Small intestine (tissue), 7 donors: ENCODE data around the gene CD82. TPM values are rescaled to one million over a fixed set of nuclear protein-coding genes. Genes with fewer than 3 reads are reported as not detected.
"Not testable (repeated sequence)": the region's sequence is repeated elsewhere in the genome, so short reads cannot be mapped to it uniquely, and the experiment has no call there.

Experiments used
- DNase-seq, 2 donors: peaks; one replicate each; pipeline versions ENCODE4 v3.0.0 to v3.0.0-alpha.2; 2013
- FAIRE-seq: peaks from 2 replicates; lab custom pipeline; 2012; peaks lifted over from hg19 to GRCh38; lab: Jason Lieb, UNC
- H3K27ac ChIP-seq, 3 donors: one replicate each; pipeline ENCODE4 v1.5.1; 2013; ENCODE audit warnings: low read length in 2 of 3, mild to moderate bottlenecking in 2 of 3, control low read depth in 1 of 3, inconsistent platforms in 1 of 3, low read depth in 1 of 3, moderate library complexity in 1 of 3
- H3K27me3 ChIP-seq, 3 donors: one replicate each; pipeline ENCODE4 v1.6.1; 2013; ENCODE audit warnings: low read length in 3 of 3, inconsistent platforms in 1 of 3; ENCODE audit not compliant: control insufficient read depth in 3 of 3, insufficient read depth in 3 of 3
- H3K36me3 ChIP-seq, 3 donors: one replicate each; pipeline ENCODE4 v1.6.1; 2013; ENCODE audit warnings: low read length in 3 of 3, inconsistent platforms in 1 of 3, low read depth in 1 of 3, mild to moderate bottlenecking in 1 of 3, moderate library complexity in 1 of 3; ENCODE audit not compliant: control insufficient read depth in 3 of 3, insufficient read depth in 2 of 3
- H3K4me1 ChIP-seq, 3 donors: one replicate each; pipeline ENCODE4 v1.6.1; 2013; ENCODE audit warnings: low read length in 2 of 3, inconsistent platforms in 1 of 3, low read depth in 1 of 3, mild to moderate bottlenecking in 1 of 3, moderate library complexity in 1 of 3; ENCODE audit not compliant: control insufficient read depth in 3 of 3, insufficient read depth in 2 of 3
- H3K4me3 ChIP-seq, 3 donors: one replicate each; pipeline ENCODE4 v1.5.1; 2013; ENCODE audit warnings: low read length in 3 of 3, control low read depth in 1 of 3, inconsistent platforms in 1 of 3, low read depth in 1 of 3, mild to moderate bottlenecking in 1 of 3, moderate library complexity in 1 of 3
- H3K9me3 ChIP-seq, 2 donors: one replicate each; pipeline ENCODE4 v1.6.1; 2013; ENCODE audit warnings: low read depth in 1 of 2, low read length in 1 of 2; ENCODE audit not compliant: control insufficient read depth in 2 of 2, insufficient read depth in 1 of 2
- WGBS, 3 donors: extraction: QIAGEN DNeasy Blood & Tissue Kit; methylation state at CpG; one replicate each; pipeline ENCODE4 v1.1.7; 2013; 5-methylcytosine and 5-hydroxymethylcytosine counted together
- polyA plus RNA-seq, 4 donors: library from polyadenylated mRNA; stranded (reverse) in 3 of 4; unstranded in 1 of 4; fragments of 200-250 nt in 3 of 4; fragments of 120-200 nt in 1 of 4; gene quantifications; one replicate each; pipeline versions ENCODE4 v1.2.1 to v1.2.3, GENCODE V29; 2013
- donor health status: healthy with polysubstance abuse.
- donor health status: control.
- donor health status: control.
- donor health status: Bipolar disorder and iron deficiency.
- donor health status: healthy.

Gene CD82
- polyA plus RNA-seq, 4 donors, result 24.2 to 108 (median 69.9) TPM

DNA sequence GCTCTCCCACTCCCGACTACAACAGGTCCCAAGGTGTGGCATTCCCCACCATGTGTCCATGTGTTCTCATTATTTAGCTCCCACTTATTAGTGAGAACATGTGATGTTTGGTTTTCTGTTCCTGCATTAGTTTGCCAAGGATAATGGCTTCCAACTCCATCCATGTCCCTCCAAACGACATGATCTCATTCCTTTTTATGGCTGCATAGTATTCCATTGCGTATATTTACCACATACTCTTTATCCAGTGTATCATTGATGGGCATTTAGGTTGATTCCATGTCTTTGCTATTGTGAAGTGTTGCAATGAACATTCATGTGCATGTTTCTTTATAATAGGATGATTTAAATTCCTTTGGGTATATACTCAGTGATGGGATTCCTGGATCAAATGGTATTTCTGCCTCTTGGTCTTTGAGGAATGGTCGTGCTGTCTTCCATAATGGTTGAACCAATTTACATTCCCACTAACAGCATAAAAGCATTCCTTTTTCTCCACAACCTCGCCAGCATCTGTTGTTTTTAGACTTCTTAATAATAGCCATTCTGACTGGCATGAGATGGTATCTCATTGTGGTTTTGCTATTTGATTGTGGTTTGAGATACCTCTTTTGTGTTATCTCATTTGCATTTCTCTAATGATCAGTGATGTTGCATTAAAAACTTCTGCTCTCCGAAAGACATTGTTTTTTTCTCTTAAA lies 81.9 kb downstream of the CD82 start:
- WGBS, 3 donors, result 67 to 71% (median 69%) methylated on average over 6 of the region's 6 CpGs
- H3K9me3 ChIP-seq, H3K4me3 ChIP-seq, H3K36me3 ChIP-seq, H3K4me1 ChIP-seq, DNase-seq, H3K27me3 ChIP-seq, FAIRE-seq, H3K27ac ChIP-seq: not testable (repeated sequence)

DNA sequence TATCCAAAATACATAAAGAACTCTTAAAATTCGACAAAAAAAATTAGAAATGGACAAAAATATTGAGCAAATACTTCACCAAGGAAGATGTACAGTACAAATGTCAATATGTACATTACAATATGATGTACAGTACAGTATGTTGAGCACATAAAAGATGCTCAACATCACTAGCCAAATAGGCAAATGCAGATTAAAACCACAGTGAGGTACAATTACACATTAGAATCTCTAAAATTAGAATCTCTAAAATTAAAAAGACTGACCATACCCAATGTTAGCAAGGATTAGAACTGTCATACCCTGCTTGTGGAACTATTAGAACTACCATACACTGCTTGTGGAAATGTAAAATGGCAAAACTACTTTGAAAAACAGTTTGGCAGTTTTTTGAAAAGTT lies 82.6 kb downstream of the CD82 start:
- H3K4me3 ChIP-seq, result no peak overlapping the region
- no peaks in the 10 kb centered on the region for H3K27me3 ChIP-seq
- H3K4me1 ChIP-seq, result peaks cover 0 to 7% (median 0%) of the 10 kb centered on the region in 3 donors
- DNase-seq (no peak), FAIRE-seq (no peak)
- no peak overlapping the region for H3K27ac ChIP-seq
- no peaks in the 10 kb centered on the region for H3K9me3 ChIP-seq
- WGBS, 3 donors, result 59 to 76% (median 68%) methylated on average over 1 of the region's 1 CpG
- no peaks in the 10 kb centered on the region for H3K36me3 ChIP-seq

GRCh38 chr11:44651535-44652155 lies 86.2 kb downstream of the CD82 start:
- no peaks in the 10 kb centered on the region for H3K27me3 ChIP-seq
- DNase-seq, result no peak
- FAIRE-seq, result no peak

DNA sequence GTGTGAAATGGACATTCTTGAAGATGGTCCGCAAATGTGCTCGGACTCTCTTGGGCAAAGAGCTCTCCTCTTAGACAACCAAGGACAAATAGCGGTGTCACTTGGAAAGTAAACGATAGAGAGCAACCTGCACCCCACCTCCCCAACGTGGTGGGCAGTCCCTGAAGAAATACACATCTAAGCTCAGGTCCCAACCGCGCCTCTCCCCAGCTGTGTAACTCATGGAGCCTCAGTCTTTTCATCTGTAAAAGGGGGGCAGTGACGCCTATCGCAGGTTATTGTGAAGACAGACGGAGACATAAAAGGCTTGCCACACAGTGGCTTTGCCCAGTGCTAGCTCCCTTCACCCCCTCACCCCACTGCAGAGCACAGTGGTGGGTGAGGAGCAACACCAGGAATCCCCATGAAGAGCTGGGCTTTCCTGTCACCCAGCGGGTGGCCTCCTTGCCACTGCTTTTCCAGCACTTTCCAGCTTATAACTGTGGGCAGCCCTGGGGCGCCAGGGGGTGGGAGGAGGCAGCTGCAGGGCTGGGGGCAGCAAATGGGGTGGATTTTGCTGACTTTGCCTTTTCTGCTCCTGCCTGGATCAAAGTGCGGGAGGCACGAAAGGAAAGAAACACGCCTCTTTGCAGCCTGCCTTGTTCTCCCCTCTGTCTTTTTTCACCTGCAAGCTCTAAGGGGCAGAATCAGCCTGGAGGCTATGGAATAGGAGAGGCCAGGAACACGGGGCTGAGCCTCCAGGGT lies 87.6 kb downstream of the CD82 start:
- FAIRE-seq, result no peak
- no peaks in the 10 kb centered on the region for H3K9me3 ChIP-seq
- 66 to 79% (median 72%) methylated on average over 15 to 16 of the region's 16 CpGs for WGBS, 3 donors
- no peaks in the 10 kb centered on the region for H3K36me3 ChIP-seq
- H3K27me3 ChIP-seq, result no peaks in the 10 kb centered on the region
- H3K4me3 ChIP-seq, result no peak overlapping the region
- H3K27ac ChIP-seq, result peak overlapping the region in 1 of 3 donors; percentile 51
- peaks cover 0 to 16% (median 0%) of the 10 kb centered on the region in 3 donors for H3K4me1 ChIP-seq
- DNase-seq, result peak in 1 of 2 donors; percentile 67

More at GRCh38 chr11:44651535-44652155, 86.2 kb downstream of the CD82 start:
- H3K9me3 ChIP-seq, result no peaks in the 10 kb centered on the region
- 43 to 51% (median 43%) methylated on average over 15 of the region's 15 CpGs for WGBS, 3 donors
- H3K36me3 ChIP-seq, result no peaks in the 10 kb centered on the region
- H3K4me1 ChIP-seq, result peaks cover 0 to 16% (median 0%) of the 10 kb centered on the region in 3 donors
- no peak overlapping the region for H3K27ac ChIP-seq
- H3K4me3 ChIP-seq, result no peak overlapping the region

DNA sequence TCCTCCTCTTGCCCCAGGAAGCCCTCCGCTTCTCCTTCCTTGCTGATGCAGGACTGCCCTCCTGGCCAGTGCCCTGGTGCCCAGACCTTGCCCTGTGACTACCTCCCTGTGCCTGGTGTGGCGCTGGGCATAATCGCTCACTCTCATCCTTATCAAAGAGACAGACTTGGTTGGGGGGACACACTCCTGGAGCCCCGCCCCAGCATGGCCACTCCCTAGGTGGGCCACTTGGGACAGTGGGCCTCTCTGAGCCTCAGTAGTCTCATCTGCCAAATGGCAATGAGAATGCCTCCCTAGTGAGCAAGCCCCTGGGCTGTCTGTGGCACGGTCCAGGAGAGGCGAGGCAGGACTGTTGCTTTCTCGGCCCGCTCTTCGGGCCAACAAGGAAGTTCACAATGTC lies 88.6 kb downstream of the CD82 start:
- no peak for FAIRE-seq
- Histone ChIP-seq H3K27me3 (no peaks in the 10 kb centered on the region), H3K4me3 (no peak overlapping the region), H3K4me1 (peaks cover 0 to 16% (median 0%) of the 10 kb centered on the region in 3 donors), H3K36me3 (no peaks in the 10 kb centered on the region), H3K27ac (peak overlapping the region in 1 of 3 donors; percentile 51), H3K9me3 (no peaks in the 10 kb centered on the region)
- DNase-seq, result no peak
- 92 to 96% (median 93%) methylated on average over 9 of the region's 9 CpGs for WGBS, 3 donors

GRCh38 chr11:44654596-44654995 lies 89.1 kb downstream of the CD82 start:
- FAIRE-seq (no peak), DNase-seq (no peak)
- Histone ChIP-seq H3K4me3 (no peak overlapping the region), H3K4me1 (peaks cover 0 to 16% (median 0%) of the 10 kb centered on the region in 3 donors), H3K9me3 (no peaks in the 10 kb centered on the region), H3K27ac (no peak overlapping the region), H3K27me3 (no peaks in the 10 kb centered on the region), H3K36me3 (no peaks in the 10 kb centered on the region)
- WGBS, 3 donors, result 89 to 97% (median 95%) methylated on average over 10 of the region's 10 CpGs

- DNase-seq (no peak), FAIRE-seq (no peak)
- WGBS, 3 donors, result 69 to 78% (median 70%) methylated on average over 5 of the region's 5 CpGs
- H3K4me3 ChIP-seq, result no peak overlapping the region
- H3K27me3 ChIP-seq, result no peaks in the 10 kb centered on the region
- peaks cover 0 to 10% (median 0%) of the 10 kb centered on the region in 3 donors for H3K4me1 ChIP-seq
- no peak overlapping the region for H3K27ac ChIP-seq
- no peaks in the 10 kb centered on the region for H3K9me3 ChIP-seq
- H3K36me3 ChIP-seq, result no peaks in the 10 kb centered on the region
Measured at GRCh38 chr11:44657836-44658505, 92.5 kb downstream of the CD82 start.

DNA sequence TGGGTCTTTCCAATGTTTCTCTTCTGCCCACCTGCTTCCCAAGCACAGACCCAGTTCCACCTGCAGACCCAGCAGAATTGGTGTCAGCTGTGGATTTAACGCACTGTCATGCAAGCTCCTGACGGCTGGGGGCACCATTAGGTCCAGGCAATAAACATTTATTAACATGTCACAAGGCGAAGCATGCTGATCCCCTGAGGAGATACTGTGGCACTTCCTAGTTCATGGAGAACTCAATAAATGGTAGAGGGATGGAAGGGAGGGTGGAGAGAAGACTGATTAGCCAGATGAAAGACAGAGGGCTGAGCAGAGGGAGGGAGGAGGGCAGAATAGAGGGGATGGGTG lies 93.0 kb downstream of the CD82 start:
- 8 to 39% (median 20%) methylated on average over 3 of the region's 3 CpGs for WGBS, 3 donors
- peak; percentile 3 to 84 for DNase-seq
- Histone ChIP-seq H3K27ac (no peak overlapping the region), H3K9me3 (no peaks in the 10 kb centered on the region), H3K36me3 (no peaks in the 10 kb centered on the region), H3K4me1 (peaks cover 0 to 7% (median 0%) of the 10 kb centered on the region in 3 donors), H3K27me3 (no peaks in the 10 kb centered on the region), H3K4me3 (no peak overlapping the region)
- FAIRE-seq, result no peak
